ENCODE results near the gene FAM234B. TPM values are rescaled to one million over a fixed set of nuclear protein-coding genes. Genes with fewer than 3 reads are reported as not detected.
A peak's percentile ranks its signal among the peaks of the same experiment; 100 is the strongest.

Gene FAM234B
- total RNA-seq, 2 donors from 2014 or later, result 6.6 to 7.8 TPM

DNA sequence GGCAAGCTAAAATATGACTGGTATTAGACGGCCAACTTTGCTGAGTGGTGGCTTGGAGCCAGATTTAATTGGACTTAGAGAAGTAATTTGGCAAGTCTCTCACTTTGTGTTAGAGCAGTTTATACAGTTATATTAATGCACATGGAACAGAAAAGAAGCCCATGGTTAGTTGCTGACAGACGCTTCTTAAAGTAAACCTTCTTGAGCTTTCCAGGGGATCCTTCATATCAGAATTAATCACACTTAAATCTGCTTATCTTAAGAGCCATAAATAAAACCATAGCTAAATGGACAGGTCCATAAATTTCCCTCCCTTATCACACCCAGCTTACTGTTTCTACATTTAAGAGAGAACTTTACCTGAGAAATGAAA is 49.7 kb downstream of the FAM234B start:
- no peak overlapping the region for H3K27ac Mint-ChIP-seq
- H3K4me3 Mint-ChIP-seq, result no peak overlapping the region
- no peaks in the 10 kb centered on the region for H3K36me3 Mint-ChIP-seq (ENCODE audit: insufficient read depth in 2 of 2)
- ATAC-seq (replicated peaks in 1 of 2) (no peak), DNase-seq (no peak)
- no peaks in the 10 kb centered on the region for H3K27me3 Mint-ChIP-seq (ENCODE audit: low read depth)
- H3K4me1 Mint-ChIP-seq (ENCODE audit: low read depth), result peaks cover 14% of the 10 kb centered on the region
- no peaks in the 10 kb centered on the region for H3K9me3 Mint-ChIP-seq

DNA sequence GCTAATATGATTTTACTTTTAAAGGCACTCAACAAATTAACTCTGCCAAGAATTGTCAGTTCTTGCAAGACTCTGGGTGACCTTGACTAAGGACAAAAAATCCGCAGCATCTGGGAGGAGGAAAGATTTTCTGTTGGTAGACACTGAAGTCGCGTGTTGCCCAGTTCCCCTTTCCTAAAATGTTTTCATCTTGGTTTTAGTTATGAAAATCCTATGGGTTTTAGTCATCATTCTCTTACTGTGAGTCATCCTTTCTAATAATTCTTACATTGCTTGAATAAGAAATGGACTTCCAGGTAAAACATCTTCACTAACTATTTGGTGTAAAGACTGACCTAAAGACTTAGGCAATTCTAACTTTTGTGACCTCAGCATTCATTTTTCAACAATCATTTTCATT is 50.2 kb downstream of the FAM234B start:
- ATAC-seq (replicated peaks in 1 of 2) (no peak), DNase-seq (no peak)
- H3K4me3 Mint-ChIP-seq, result no peak overlapping the region
- no peaks in the 10 kb centered on the region for H3K27me3 Mint-ChIP-seq (ENCODE audit: low read depth)
- H3K4me1 Mint-ChIP-seq (ENCODE audit: low read depth), result peaks cover 19% of the 10 kb centered on the region
- H3K36me3 Mint-ChIP-seq (ENCODE audit: insufficient read depth in 2 of 2), result no peaks in the 10 kb centered on the region
- H3K9me3 Mint-ChIP-seq, result no peaks in the 10 kb centered on the region
- H3K27ac Mint-ChIP-seq, result no peak overlapping the region

DNA sequence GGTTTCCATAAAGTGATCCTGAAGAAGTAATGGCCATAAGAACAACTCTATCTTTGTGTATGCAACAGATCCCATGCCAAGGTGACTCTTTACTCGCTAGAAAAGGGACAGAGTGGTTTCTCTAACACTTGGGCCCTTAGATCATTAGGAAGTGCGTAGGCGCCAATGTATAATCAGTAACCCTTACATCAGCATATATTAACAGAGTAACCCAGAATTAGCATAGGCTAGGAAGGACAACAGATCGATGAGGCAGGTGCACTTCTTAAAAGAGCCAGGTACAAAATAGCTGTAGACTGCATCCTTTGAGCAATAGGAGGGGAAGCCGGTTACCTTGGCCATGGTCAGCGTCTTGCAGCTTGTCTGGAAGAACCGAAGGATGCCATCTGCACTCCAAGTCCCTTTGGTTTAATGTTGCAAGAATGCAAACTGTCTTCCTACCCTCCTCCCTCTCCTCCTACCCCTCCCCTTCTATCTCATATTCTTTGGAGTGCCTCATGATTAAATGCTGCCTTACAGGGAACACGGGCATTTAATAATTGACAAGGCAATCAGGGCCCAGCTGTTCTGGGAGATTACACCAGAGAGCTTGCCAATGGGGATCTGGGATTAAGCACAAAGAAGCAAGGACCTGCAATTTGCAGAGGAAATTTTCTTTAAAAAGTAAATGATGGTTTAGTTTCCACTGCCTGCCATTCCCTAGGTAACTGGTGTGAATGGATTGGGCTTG is 51.2 kb downstream of the FAM234B start:
- Mint-ChIP-seq H3K36me3 (ENCODE audit: insufficient read depth in 2 of 2) (no peaks in the 10 kb centered on the region), H3K4me1 (ENCODE audit: low read depth) (peaks cover 29% of the 10 kb centered on the region), H3K9me3 (no peaks in the 10 kb centered on the region), H3K27ac (no peak overlapping the region), H3K27me3 (ENCODE audit: low read depth) (no peaks in the 10 kb centered on the region), H3K4me3 (no peak overlapping the region)
- no peak for DNase-seq
- no peak for ATAC-seq (replicated peaks in 1 of 2)

DNA sequence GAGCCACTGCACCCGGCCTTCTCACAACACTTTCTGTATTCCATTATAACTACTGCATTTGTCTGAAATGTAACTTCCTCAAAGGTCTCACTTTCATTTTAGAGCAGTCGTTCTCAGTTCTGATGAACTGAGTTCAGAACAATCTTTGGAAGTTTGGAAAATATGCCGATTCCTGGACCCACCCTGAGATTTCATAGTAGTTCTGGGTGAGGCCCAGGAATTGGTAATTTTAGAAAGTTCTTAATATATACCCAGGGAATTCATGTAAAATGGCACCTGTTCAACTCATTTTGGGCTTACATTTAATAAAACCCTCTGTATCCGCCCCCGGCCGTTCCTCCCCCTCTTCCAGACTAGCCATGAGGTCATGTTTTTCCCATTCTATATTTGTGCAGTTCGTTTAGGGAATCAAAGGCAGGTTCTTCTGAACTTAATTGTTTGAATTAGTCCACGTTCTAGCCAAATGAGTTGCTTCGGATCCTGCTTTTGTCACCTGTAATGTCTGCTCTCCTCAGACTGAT is 53.4 kb downstream of the FAM234B start:
- H3K27ac Mint-ChIP-seq, result peak overlapping the region; percentile 27

DNA sequence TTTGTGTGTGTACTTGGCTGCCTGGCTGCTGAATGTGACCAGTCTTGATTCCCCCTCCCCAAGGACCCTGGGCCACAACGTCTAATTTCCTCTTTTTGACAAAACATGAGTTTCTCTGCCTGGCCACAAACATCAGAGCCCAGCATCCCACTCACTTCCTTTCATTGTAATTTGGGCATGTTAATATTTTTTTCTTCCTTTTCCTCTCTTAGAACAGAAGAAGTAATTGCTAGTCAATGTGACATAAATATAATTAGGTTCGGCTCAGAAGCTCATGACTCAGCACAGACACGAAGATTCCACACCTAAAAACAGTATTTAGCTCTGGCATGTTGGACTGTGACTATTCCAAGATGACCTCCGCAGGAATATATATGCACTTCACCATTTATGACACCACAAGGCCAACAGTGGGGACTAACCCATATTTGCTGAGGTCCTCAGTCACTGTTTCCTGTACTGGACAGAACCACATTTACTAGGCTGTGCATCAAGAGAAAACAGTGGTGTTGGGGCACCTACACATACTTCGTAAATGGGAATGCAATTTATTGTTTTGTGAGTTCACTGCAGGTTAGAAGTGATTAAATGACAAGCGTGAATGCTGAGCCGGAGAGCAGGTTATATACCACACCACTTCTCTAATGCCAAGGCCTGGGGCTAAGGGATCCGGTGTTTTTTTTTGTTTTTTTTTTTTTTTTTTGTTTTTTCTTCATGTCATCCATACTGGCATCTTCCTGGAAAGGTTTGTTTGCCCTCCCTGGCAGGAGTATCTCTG is 55.1 kb downstream of the FAM234B start:
- peak overlapping the region; percentile 72 for H3K27ac Mint-ChIP-seq
- peak overlapping the region; percentile 31 to 41 for H3K4me3 Mint-ChIP-seq
- peaks cover 57% of the 10 kb centered on the region for H3K4me1 Mint-ChIP-seq (ENCODE audit: low read depth)
- DNase-seq (no peak), ATAC-seq (replicated peaks in 1 of 2) (no peak)
- H3K27me3 Mint-ChIP-seq (ENCODE audit: low read depth), result no peaks in the 10 kb centered on the region
- no peaks in the 10 kb centered on the region for H3K36me3 Mint-ChIP-seq (ENCODE audit: insufficient read depth in 2 of 2)
- H3K9me3 Mint-ChIP-seq, result no peaks in the 10 kb centered on the region

More for the DNA sequence above, 53.4 kb downstream of the FAM234B start:
- Mint-ChIP-seq H3K4me1 (ENCODE audit: low read depth) (peaks cover 45% of the 10 kb centered on the region), H3K4me3 (peak overlapping the region; percentile 41 to 77), H3K9me3 (no peaks in the 10 kb centered on the region), H3K36me3 (ENCODE audit: insufficient read depth in 2 of 2) (no peaks in the 10 kb centered on the region), H3K27me3 (ENCODE audit: low read depth) (no peaks in the 10 kb centered on the region)
- DNase-seq (no peak), ATAC-seq (replicated peaks in 1 of 2) (no peak)

DNA sequence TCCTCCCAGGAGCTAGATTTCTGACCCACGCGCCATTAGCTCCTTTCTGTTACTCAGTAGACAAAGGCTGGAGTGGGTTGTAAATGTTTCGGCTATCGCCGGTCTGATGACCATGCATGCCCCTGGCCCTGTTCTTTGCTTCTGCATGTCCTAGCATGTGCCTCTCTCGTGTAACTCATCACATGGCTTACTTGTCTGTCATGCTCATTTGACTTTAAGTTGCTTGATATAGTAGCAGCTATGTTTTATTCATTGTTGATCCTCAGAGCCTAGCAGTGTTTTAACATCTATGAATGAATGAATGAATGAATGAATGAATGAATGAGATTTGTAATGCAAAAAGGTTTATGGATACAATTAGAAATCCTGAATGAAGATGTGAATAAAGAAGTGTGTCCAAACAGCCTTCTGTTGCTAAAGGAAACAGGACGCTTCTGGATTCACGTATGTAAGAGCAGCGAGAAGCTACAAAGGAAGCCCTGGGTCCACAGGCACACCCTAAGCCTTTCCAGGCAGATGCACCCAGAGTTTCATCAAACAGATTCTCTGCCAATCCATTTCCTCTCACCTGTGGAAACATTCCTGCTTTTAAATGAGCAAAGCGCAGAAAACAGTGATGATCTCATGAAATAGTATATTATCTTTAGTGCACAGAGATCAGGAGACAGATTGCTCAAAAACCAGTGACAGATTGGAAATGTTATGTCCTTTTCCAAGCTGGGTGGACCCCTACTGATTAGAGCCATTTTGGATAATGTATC is 55.8 kb downstream of the FAM234B start:
- Mint-ChIP-seq H3K4me1 (ENCODE audit: low read depth) (peaks cover 57% of the 10 kb centered on the region), H3K4me3 (peak overlapping the region; percentile 84 to 86)

DNA sequence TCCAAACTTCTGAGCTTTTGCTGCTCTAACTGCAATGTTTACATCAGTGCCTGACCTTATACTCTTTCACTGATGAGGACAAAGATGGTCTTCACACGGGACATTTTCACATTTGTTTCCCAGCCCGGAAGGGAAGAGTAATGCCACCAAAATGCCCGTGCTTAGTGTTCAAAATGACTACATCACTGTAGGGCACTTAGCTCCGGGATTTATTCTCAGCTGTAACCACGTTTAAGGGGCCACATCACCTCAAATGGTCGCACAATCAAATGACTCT is 56.4 kb downstream of the FAM234B start:
- Mint-ChIP-seq H3K27ac (no peak overlapping the region), H3K36me3 (ENCODE audit: insufficient read depth in 2 of 2) (no peaks in the 10 kb centered on the region), H3K4me3 (peak overlapping the region; percentile 84 to 86), H3K4me1 (ENCODE audit: low read depth) (peaks cover 57% of the 10 kb centered on the region), H3K9me3 (no peaks in the 10 kb centered on the region), H3K27me3 (ENCODE audit: low read depth) (no peaks in the 10 kb centered on the region)
- DNase-seq (no peak), ATAC-seq (replicated peaks in 1 of 2) (no peak)

More for the DNA sequence above, 55.8 kb downstream of the FAM234B start:
- ATAC-seq (replicated peaks in 1 of 2), result no peak
- Mint-ChIP-seq H3K27ac (no peak overlapping the region), H3K9me3 (no peaks in the 10 kb centered on the region), H3K36me3 (ENCODE audit: insufficient read depth in 2 of 2) (no peaks in the 10 kb centered on the region), H3K27me3 (ENCODE audit: low read depth) (no peaks in the 10 kb centered on the region)
- DNase-seq, result no peak

DNA sequence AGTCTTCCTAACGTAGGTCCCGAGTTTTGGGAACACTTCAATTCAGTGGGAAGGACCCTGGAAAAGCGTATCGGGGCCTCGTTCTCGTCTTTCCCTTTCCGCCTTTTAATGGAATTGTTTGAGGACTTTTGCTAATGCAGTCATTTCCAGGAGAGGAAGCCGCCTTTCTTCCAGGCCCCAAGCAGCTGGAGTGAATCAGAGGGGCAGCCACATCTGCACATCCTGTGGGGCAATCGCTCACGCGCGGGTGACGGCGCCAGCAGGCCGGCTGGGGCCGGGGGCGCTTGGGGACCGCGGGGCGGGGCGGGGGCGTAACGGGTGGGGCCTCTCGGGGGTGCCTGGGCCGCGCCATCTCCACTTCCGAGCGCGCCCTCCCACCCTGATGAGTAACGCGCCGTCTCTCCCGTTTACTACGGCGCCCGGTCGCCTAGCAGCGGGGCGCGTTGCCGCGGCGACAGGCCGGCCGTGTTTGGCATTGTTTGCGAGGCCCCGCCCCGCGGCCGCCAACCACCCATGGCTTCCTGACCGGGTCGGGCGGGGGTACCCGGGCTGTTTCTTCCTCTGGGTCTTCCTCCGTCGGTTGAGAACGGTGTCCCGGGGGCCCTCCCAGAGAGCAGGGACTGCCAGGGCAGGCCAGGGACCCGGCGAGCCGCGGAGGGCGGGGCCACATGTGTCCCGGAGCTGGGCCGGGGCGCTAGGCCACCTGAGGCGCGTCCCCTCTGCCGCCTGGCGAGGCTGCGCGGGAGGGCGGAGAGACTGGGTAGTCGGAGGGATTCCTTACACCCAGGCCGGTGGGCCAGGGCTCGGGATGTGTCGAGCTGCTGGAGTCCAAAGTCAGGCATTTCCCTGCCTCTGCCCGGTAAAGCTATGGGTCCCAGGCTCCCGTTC is 56.9 kb downstream of the FAM234B start:
- no peaks in the 10 kb centered on the region for H3K27me3 Mint-ChIP-seq (ENCODE audit: low read depth)
- H3K36me3 Mint-ChIP-seq (ENCODE audit: insufficient read depth in 2 of 2), result no peaks in the 10 kb centered on the region
- H3K9me3 Mint-ChIP-seq, result no peaks in the 10 kb centered on the region
- peaks cover 57% of the 10 kb centered on the region for H3K4me1 Mint-ChIP-seq (ENCODE audit: low read depth)
- peak overlapping the region; percentile 84 to 86 for H3K4me3 Mint-ChIP-seq
- ATAC-seq (replicated peaks in 1 of 2) (peak; percentile 76 to 84), DNase-seq (peak; percentile 91 to 92)
- H3K27ac Mint-ChIP-seq, result peak overlapping the region; percentile 83

DNA sequence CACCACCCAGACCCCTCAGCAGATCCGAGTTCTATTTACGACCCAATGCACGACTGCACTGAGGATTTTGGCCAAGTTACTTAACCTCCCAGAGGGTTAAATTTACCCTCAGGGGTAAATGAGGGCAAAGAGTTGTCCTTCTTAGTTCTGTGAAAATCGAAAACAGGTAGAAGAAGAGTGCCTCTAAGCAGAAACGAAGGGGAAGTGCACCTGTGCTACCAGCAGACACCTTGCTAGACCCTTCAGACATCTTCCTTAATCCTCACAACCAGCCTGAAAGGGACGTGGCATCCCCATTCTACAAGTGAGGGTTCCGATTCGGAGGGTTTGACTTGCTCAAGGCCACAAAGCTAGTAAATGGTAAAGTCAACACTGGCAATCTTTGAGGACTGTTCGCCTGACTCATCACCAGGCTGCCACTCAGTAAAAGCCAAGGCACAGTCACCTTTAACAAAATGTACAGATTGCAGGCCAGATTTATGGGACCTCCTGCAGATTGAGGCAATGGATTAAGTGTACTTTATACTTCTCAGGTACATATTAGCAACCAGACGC is 57.7 kb downstream of the FAM234B start:
- no peaks in the 10 kb centered on the region for H3K9me3 Mint-ChIP-seq
- H3K36me3 Mint-ChIP-seq (ENCODE audit: insufficient read depth in 2 of 2), result no peaks in the 10 kb centered on the region
- peak overlapping the region; percentile 83 for H3K27ac Mint-ChIP-seq
- ATAC-seq (replicated peaks in 1 of 2), result peak; percentile 15 to 19
- H3K27me3 Mint-ChIP-seq (ENCODE audit: low read depth), result no peaks in the 10 kb centered on the region
- peaks cover 57% of the 10 kb centered on the region for H3K4me1 Mint-ChIP-seq (ENCODE audit: low read depth)
- DNase-seq, result peak; percentile 43 to 57
- H3K4me3 Mint-ChIP-seq, result peak overlapping the region; percentile 84 to 86

DNA sequence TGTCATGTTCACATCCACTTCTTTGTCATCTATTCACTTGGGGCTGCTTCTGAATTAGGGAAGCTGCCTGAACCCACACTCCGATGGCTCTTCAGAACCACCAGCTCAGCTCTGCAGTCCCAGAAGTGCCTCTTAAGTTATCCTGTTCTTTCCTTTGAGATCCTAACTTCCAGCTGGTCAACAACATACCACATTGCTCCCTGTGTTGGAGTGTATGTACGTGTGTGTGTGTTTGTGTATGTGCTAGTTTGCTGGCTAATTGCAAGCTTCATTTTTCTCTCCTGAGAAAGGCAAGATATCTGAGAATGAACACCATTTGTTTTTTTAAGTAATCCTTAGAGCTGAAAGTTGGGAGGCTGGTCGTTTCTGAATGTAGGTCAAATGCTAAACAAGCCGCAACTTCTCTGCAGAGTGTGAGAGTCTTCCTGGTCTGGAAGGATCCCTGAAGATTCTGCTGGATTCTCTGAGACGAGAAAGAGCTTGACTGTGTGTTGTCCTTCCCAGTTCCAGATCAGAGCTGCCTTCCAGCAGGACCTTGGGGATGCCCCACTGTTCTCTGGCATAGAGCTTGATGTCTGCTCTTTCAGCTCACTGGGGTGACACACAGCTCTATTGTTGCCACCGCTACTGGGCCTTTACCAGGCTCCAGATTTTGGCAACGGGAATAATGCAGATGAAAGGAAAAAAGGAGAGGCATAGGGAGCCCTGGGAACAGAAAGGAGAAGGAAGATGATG is 58.4 kb downstream of the FAM234B start:
- Mint-ChIP-seq H3K9me3 (no peaks in the 10 kb centered on the region), H3K4me1 (ENCODE audit: low read depth) (peaks cover 56% of the 10 kb centered on the region), H3K4me3 (peak overlapping the region; percentile 84 to 86), H3K27ac (peak overlapping the region; percentile 83), H3K36me3 (ENCODE audit: insufficient read depth in 2 of 2) (no peaks in the 10 kb centered on the region), H3K27me3 (ENCODE audit: low read depth) (no peaks in the 10 kb centered on the region)
- DNase-seq, result no peak
- ATAC-seq (replicated peaks in 1 of 2), result no peak

DNA sequence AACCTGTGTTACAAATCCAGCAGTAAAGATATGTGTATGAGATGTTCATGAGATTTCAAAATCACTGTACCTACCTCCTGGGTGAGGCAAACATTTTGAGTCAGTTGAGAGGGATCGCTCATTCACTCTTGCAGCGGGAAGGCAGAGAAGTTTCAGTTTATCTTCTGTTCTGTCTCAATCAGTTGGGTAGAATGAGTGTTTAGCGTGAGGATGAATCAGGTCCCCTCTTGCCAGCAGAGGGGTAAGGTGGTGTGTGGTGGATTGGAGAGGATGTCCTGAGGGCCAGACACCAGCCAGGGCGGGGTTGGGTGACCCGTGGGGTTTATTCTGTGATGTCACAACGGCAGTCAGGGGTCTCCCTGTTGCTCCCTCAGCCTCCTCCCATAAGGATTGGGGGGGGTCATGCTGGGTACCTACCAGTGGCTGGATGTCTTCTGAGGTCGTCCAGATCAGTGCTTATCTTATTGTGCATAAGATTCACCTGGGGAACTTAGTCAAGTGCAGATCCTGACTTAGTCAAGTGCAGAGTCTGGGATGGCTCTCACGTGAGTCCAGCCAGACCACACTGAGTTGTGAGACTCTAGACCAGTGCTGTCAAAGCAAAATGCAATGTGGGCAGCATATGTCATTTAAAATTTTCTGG is 59.3 kb downstream of the FAM234B start, which contains the start of gene GSG1:
Gene GSG1 (minus strand): TSS at position 277 of the 643 bp plus-strand sequence. CDS start 155 bp downstream, at position 122.
- peaks cover 47% of the 10 kb centered on the region for H3K4me1 Mint-ChIP-seq (ENCODE audit: low read depth)
- H3K9me3 Mint-ChIP-seq, result peaks cover 0 to 2% of the 10 kb centered on the region in 2 donors
- peak within 1 kb of the TSS; percentile 84 to 86 for H3K4me3 Mint-ChIP-seq
- no peaks in the 10 kb centered on the region for H3K36me3 Mint-ChIP-seq (ENCODE audit: insufficient read depth in 2 of 2)
- no peaks in the 10 kb centered on the region for H3K27me3 Mint-ChIP-seq (ENCODE audit: low read depth)
- peak within 1 kb of the TSS; percentile 83 for H3K27ac Mint-ChIP-seq
- peak; percentile 67 to 69 for DNase-seq
- peak; percentile 68 to 76 for ATAC-seq (replicated peaks in 1 of 2)

Measured in activated T-cell treated with anti-CD3 and anti-CD28 coated beads, Interleukin-2, amount 50 U/mL, for 72 hours (primary cell).